ENCODE measurements around the gene SIPA1L3.

GRCh38 chr19:38034492-38034860 lies 127.5 kb downstream of the SIPA1L3 start:
- TF ChIP-seq CTCF (conservative IDR thresholded peaks at IDR 0.05), result no peak
- no peak for TF ChIP-seq ZFX (IDR thresholded peaks at IDR 0.05)

All from C4-2B (cell line).